ENCODE data around the gene TMEM117.

TMEM117 gene

GRCh38 chr12:44155358-44155757 lies 319.5 kb downstream of the TMEM117 start:
- DNase-seq (ENCODE audit: low read depth): no peak
- no peak for TF ChIP-seq CTCF (conservative IDR thresholded peaks at IDR 0.05; ENCODE audit: low read depth, low read length)

GRCh38 chr12:44157359-44157758 lies 321.5 kb downstream of the TMEM117 start:
- H3K4me3 ChIP-seq (ENCODE audit: low read depth, low read length): no peak overlapping the region
- no peak for DNase-seq (ENCODE audit: low read depth)
- no peak for TF ChIP-seq CTCF (conservative IDR thresholded peaks at IDR 0.05; ENCODE audit: low read depth, low read length)

More at GRCh38 chr12:44155358-44155757, 319.5 kb downstream of the TMEM117 start:
- no peak overlapping the region for H3K4me3 ChIP-seq (ENCODE audit: low read depth, low read length)

- H3K4me3 ChIP-seq (ENCODE audit: low read depth, low read length): no peak overlapping the region
- DNase-seq (ENCODE audit: low read depth): no peak
Observed at GRCh38 chr12:44158746-44159145, 322.9 kb downstream of the TMEM117 start.

GRCh38 chr12:44159216-44159615 lies 323.3 kb downstream of the TMEM117 start:
- H3K4me3 ChIP-seq (ENCODE audit: low read depth, low read length): no peak overlapping the region
- TF ChIP-seq CTCF (conservative IDR thresholded peaks at IDR 0.05; ENCODE audit: low read depth, low read length): no peak
- DNase-seq (ENCODE audit: low read depth): no peak

More at GRCh38 chr12:44158746-44159145, 322.9 kb downstream of the TMEM117 start:
- TF ChIP-seq CTCF (conservative IDR thresholded peaks at IDR 0.05; ENCODE audit: low read depth, low read length): no peak

- no peak for DNase-seq (ENCODE audit: low read depth)
- no peak for TF ChIP-seq CTCF (conservative IDR thresholded peaks at IDR 0.05; ENCODE audit: low read depth, low read length)
- no peak overlapping the region for H3K4me3 ChIP-seq (ENCODE audit: low read depth, low read length)
Observed at GRCh38 chr12:44159862-44160261, 324.0 kb downstream of the TMEM117 start.

GRCh38 chr12:44162961-44163360 lies 327.1 kb downstream of the TMEM117 start:
- no peak for DNase-seq (ENCODE audit: low read depth)
- TF ChIP-seq CTCF (conservative IDR thresholded peaks at IDR 0.05; ENCODE audit: low read depth, low read length): no peak
- no peak overlapping the region for H3K4me3 ChIP-seq (ENCODE audit: low read depth, low read length)

GRCh38 chr12:44174053-44174452 lies 338.2 kb downstream of the TMEM117 start:
- H3K4me3 ChIP-seq (ENCODE audit: low read depth, low read length): no peak overlapping the region
- DNase-seq (ENCODE audit: low read depth): no peak
- TF ChIP-seq CTCF (conservative IDR thresholded peaks at IDR 0.05; ENCODE audit: low read depth, low read length): no peak
